ENCODE data around the gene CD69.

GRCh38 chr12:9731393-9731792, 29.3 kb downstream of the CD69 start:
- no peak for TF ChIP-seq CTCF (IDR thresholded peaks at IDR 0.05)
- TF ChIP-seq POLR2A (IDR thresholded peaks at IDR 0.05): no peak

All from adrenal gland (tissue), 5 donors.